ENCODE measurements around the gene SLC6A3. TPM values are rescaled to one million over a fixed set of nuclear protein-coding genes. Genes with fewer than 3 reads are reported as not detected.

SLC6A3 gene
- total RNA-seq, 1 donor from 2014 or later: not detected

- ATAC-seq (no peak), DNase-seq (ENCODE audit: missing footprints) (peak; percentile 57)
- intact Hi-C loops (cut with DNase I): no loop called here
Observed at GRCh38 chr5:1415626-1416360, 29.4 kb downstream of the SLC6A3 start.

DNA sequence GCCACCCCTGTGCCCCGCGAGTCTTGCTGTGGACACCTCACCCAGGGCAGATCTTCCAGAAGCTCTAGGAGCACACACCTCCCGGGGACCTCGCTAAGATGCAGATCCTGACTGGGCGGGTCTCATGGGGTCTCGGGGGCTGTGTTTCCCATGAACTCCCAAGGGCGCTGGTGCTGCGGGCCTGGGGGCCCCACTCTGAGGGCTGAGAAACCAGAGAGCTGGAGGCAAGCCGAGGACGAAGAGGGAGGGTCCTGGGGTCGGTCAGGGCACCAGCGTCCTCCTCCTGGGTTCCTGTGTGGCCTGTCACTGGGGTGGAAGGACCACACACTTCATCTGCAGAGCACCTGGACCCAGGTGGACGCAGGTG is 30.2 kb downstream of the SLC6A3 start:
- DNase-seq (ENCODE audit: missing footprints) (peak; percentile 31), ATAC-seq (no peak)
- intact Hi-C loops (cut with DNase I): no loop called here

GRCh38 chr5:1414311-1415058 is 30.8 kb downstream of the SLC6A3 start:
- DNase-seq (ENCODE audit: missing footprints): peak; percentile 60
- ATAC-seq: no peak
- intact Hi-C loops (cut with DNase I): no loop called here

GRCh38 chr5:1413611-1414241 is 31.5 kb downstream of the SLC6A3 start:
- DNase-seq (ENCODE audit: missing footprints) (peak; percentile 56), ATAC-seq (no peak)
- intact Hi-C loops (cut with DNase I): no loop called here

- ATAC-seq (no peak), DNase-seq (ENCODE audit: missing footprints) (no peak)
- intact Hi-C loops (cut with DNase I): no loop called here
Observed at GRCh38 chr5:1413211-1413610, 32.0 kb downstream of the SLC6A3 start.

DNA sequence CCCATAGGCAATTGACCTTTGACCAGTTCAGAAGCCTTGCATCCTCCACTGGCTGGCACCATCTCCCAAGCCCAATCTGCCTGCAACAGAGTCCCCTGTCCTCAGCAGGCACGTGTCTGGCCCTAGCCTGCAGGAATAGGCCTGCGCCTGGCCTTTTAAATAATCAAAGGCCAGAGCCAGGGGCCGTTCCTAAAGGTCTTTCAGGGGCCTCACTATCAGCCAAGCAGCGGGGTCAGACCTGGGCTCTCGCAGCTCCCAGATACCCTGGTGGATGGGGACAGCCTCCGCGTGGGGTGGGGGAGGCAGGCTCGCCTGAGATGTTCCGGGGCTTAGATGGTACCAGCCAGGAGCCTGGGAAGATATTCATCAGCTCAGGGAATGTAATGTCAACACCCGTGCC is 32.6 kb downstream of the SLC6A3 start:
- ATAC-seq (no peak), DNase-seq (ENCODE audit: missing footprints) (peak; percentile 23)
- intact Hi-C loops (cut with DNase I): no loop called here

- no peak for ATAC-seq
- intact Hi-C loops (cut with DNase I): no loop called here
- peak; percentile 62 for DNase-seq (ENCODE audit: missing footprints)
Observed at GRCh38 chr5:1412163-1412562, 33.1 kb downstream of the SLC6A3 start.

- no peak for ATAC-seq
- intact Hi-C loops (cut with DNase I): no loop called here
- DNase-seq (ENCODE audit: missing footprints): peak; percentile 58
Observed at GRCh38 chr5:1411099-1411498, 34.1 kb downstream of the SLC6A3 start.

- DNase-seq (ENCODE audit: missing footprints) (peak; percentile 27), ATAC-seq (no peak)
- intact Hi-C loops (cut with DNase I): no loop called here
Observed at GRCh38 chr5:1410156-1411014, 34.9 kb downstream of the SLC6A3 start.

DNA sequence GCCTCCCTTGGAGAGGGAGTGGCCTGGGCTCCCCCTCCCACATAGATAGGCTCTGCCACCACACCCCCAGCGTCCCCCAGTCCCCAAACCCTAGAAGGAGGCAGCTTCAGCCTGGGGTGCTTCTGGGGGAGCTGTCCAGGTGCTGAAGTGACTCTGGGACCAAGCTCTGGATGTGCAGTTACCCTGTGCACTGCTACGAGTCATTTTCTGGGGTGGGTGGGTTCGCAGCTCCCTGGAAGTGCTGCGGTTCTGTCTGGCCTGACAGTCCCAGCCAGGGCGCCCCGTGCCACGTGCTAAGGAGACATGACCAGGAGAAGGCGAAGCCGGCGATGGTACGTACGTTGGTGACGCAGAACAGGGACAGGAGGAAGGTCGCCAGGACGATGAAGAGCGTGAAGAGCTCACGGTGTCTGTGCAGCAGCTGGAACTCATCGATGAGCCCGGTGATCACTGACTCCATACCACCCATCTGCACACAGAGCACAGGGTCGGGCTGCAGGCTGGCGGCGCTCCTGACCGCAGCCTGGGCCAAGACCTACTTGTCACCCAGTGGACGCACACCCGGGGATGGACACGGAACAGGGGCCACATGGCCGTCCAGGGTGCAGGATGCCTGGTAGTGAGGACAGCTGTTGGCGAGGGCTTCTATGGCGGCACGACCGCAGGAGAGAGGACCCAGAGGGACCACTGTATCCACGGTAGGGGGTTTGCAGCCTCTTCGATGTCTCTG is 35.7 kb downstream of the SLC6A3 start:
- ATAC-seq (peak; percentile 8), DNase-seq (ENCODE audit: missing footprints) (no peak)
- intact Hi-C loops (cut with DNase I): no loop called here

GRCh38 chr5:1406681-1407640 is 38.3 kb downstream of the SLC6A3 start:
- no peak for DNase-seq (ENCODE audit: missing footprints)
- intact Hi-C loops (cut with DNase I): no loop called here
- no peak for ATAC-seq

DNA sequence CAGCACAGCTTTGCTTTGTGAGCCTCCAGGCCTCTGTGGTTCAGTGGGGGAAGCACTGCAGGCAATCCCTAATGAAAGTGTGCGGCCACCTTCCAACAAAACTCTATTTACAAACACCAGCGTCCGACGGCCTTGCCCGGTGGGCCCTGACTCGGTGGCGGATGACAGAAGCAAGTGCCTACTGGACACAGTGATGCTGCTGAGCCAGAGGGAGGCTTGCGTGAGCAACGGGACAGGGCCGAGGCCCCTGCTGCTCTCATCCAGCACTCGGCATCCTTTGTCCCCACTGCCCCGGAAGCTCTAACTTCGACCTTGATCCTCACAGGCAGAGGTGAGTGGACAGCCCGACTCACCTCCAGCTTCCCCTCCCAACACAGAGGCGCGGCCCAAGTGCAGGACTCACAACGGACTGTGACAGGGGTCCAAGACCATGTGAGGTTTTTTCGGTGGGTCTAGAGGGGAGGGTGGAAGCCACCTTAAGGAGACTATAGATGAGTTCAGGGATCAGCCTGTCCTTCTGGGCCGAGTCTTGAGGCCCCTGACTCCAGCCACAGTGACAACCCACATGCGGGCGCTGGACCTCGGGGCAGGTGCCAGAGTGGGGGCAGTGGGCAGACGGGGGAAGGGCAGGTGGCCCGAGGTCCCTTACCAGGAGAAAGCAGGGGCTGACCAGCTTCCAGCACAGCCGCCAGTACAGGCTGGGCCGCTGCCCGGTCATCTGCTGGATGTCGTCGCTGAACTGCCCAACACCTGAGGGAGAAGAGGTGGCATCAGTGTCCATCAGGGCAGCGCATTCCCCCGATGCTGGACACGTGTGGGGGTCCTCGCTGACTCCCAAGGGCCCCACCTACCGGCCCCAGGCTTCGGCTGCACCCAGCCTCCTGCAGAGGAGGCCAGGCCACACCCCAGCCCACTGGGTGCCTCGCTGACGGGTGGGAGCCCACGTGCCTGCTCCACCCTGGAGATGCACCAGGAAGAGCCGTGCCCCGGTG is 39.4 kb downstream of the SLC6A3 start:
- intact Hi-C loops (cut with DNase I): no loop called here
- DNase-seq (ENCODE audit: missing footprints) (peak; percentile 53), ATAC-seq (no peak)

- DNase-seq (ENCODE audit: missing footprints) (no peak), ATAC-seq (no peak)
Observed at GRCh38 chr5:1405121-1405520, 40.1 kb downstream of the SLC6A3 start.

GRCh38 chr5:1404062-1404461 is 41.2 kb downstream of the SLC6A3 start:
- ATAC-seq: no peak
- intact Hi-C loops (cut with DNase I): no loop called here
- DNase-seq (ENCODE audit: missing footprints): peak; percentile 59

More at GRCh38 chr5:1405121-1405520, 40.1 kb downstream of the SLC6A3 start:
- intact Hi-C loops (cut with DNase I): no loop called here

GRCh38 chr5:1402611-1403255 is 42.5 kb downstream of the SLC6A3 start:
- DNase-seq (ENCODE audit: missing footprints) (peak; percentile 45), ATAC-seq (no peak)
- intact Hi-C loops (cut with DNase I): no loop called here
